Stimulated activated CD4-positive, alpha-beta T cell treated with anti-CD3 and anti-CD28 coated beads, TNF-alpha, amount 100 ng/mL, for 48 hours (primary cell): ENCODE results near the gene FRMD4A.

Experiments
- DNase-seq, 3 donors: peaks; one replicate each; pipeline ENCODE4 v3.0.0-alpha.2; 2020; ENCODE audit warnings: low read depth in 3 of 3

Gene FRMD4A

GRCh38 chr10:13758312-13758711 lies 572.4 kb downstream of the FRMD4A start:
- no peak for DNase-seq

- DNase-seq, result no peak
These were observed 576.4 kb downstream of the FRMD4A start for GRCh38 chr10:13754277-13754676.

GRCh38 chr10:13751191-13751764 lies 579.4 kb downstream of the FRMD4A start:
- no peak for DNase-seq

- DNase-seq, result no peak
These were observed 580.2 kb downstream of the FRMD4A start for GRCh38 chr10:13750299-13751190.

GRCh38 chr10:13745271-13745670 lies 585.5 kb downstream of the FRMD4A start:
- DNase-seq, result no peak

- no peak for DNase-seq
These were observed 586.8 kb downstream of the FRMD4A start for GRCh38 chr10:13743963-13744362.

- no peak for DNase-seq
These were observed 587.5 kb downstream of the FRMD4A start for GRCh38 chr10:13743101-13743693.

- DNase-seq, result no peak
These were observed 589.3 kb downstream of the FRMD4A start for GRCh38 chr10:13741438-13741837.

- DNase-seq, result no peak
These were observed 590.3 kb downstream of the FRMD4A start for GRCh38 chr10:13740461-13740860.

GRCh38 chr10:13739183-13739582 lies 591.5 kb downstream of the FRMD4A start:
- DNase-seq, result no peak

- DNase-seq, result no peak
These were observed 594.2 kb downstream of the FRMD4A start for GRCh38 chr10:13736506-13736905.

- no peak for DNase-seq
These were observed 596.6 kb downstream of the FRMD4A start for GRCh38 chr10:13734151-13734550.

GRCh38 chr10:13733071-13733470 lies 597.7 kb downstream of the FRMD4A start:
- no peak for DNase-seq

- no peak for DNase-seq
These were observed 598.3 kb downstream of the FRMD4A start for GRCh38 chr10:13732465-13732881.

- DNase-seq, result no peak
These were observed 598.9 kb downstream of the FRMD4A start for GRCh38 chr10:13731799-13732198.

GRCh38 chr10:13730956-13731355 lies 599.8 kb downstream of the FRMD4A start:
- DNase-seq, result no peak

GRCh38 chr10:13730306-13730652 lies 600.4 kb downstream of the FRMD4A start:
- no peak for DNase-seq

GRCh38 chr10:13729586-13730305 lies 601.0 kb downstream of the FRMD4A start:
- no peak for DNase-seq

GRCh38 chr10:13728898-13729535 lies 601.7 kb downstream of the FRMD4A start:
- DNase-seq, result no peak

- no peak for DNase-seq
These were observed 605.1 kb downstream of the FRMD4A start for GRCh38 chr10:13725594-13725993.

GRCh38 chr10:13724484-13724883 lies 606.2 kb downstream of the FRMD4A start:
- no peak for DNase-seq
